HCEC 1CT (cell line): Measurements from ENCODE around the gene WDR93.
A peak's percentile ranks its signal among the peaks of the same experiment; 100 is the strongest.
"Not testable (repeated sequence)": the region's sequence is repeated elsewhere in the genome, so short reads cannot be mapped to it uniquely, and the experiment has no call there.

Experiments
- DNase-seq: peaks from one replicate; pipeline ENCODE4 v3.0.0-alpha.2; 2017

WDR93 gene

GRCh38 chr15:89775815-89776214 is 85.2 kb downstream of the WDR93 start:
- no peak for DNase-seq

- peak; percentile 82 for DNase-seq
Observed at GRCh38 chr15:89776274-89777072, 85.9 kb downstream of the WDR93 start, which contains the start of gene MESP2. MESP2 (plus strand) TSS chr15:89776332; CDS start chr15:89776358, 26 bp downstream.

GRCh38 chr15:89777073-89777751 is 86.6 kb downstream of the WDR93 start:
- no peak for DNase-seq

GRCh38 chr15:89777782-89778380 is 87.3 kb downstream of the WDR93 start:
- no peak for DNase-seq

GRCh38 chr15:89778861-89779260 is 88.2 kb downstream of the WDR93 start:
- no peak for DNase-seq

GRCh38 chr15:89780601-89781000 is 90.0 kb downstream of the WDR93 start:
- no peak for DNase-seq

GRCh38 chr15:89781055-89781454 is 90.4 kb downstream of the WDR93 start:
- no peak for DNase-seq

GRCh38 chr15:89781891-89782618 is 91.4 kb downstream of the WDR93 start:
- peak; percentile 41 for DNase-seq

- DNase-seq, result not testable (repeated sequence)
Observed at GRCh38 chr15:89782619-89782950, 92.0 kb downstream of the WDR93 start.

GRCh38 chr15:89783111-89783860 is 92.7 kb downstream of the WDR93 start:
- DNase-seq, result no peak

GRCh38 chr15:89783861-89784685 is 93.5 kb downstream of the WDR93 start:
- no peak for DNase-seq

- DNase-seq, result no peak
Observed at GRCh38 chr15:89784686-89784960, 94.0 kb downstream of the WDR93 start.

GRCh38 chr15:89785064-89785773 is 94.6 kb downstream of the WDR93 start:
- DNase-seq, result no peak

GRCh38 chr15:89785774-89786140 is 95.1 kb downstream of the WDR93 start:
- DNase-seq, result no peak

GRCh38 chr15:89787944-89788343 is 97.3 kb downstream of the WDR93 start:
- DNase-seq, result no peak

- DNase-seq, result not testable (repeated sequence)
Observed at GRCh38 chr15:89788585-89788984, 98.0 kb downstream of the WDR93 start.

- DNase-seq, result no peak
Observed at GRCh38 chr15:89790206-89790605, 99.6 kb downstream of the WDR93 start.

GRCh38 chr15:89790661-89791060 is 100.0 kb downstream of the WDR93 start:
- no peak for DNase-seq

- no peak for DNase-seq
Observed at GRCh38 chr15:89792106-89792805, 101.6 kb downstream of the WDR93 start.
